ENCODE measurements around the gene RAB40AL. TPM values are rescaled to one million over a fixed set of nuclear protein-coding genes. Genes with fewer than 3 reads are reported as not detected.

RAB40AL gene
- total RNA-seq, 3 donors from 2014 or later (not counting 1 experiment from before 2014, with no cell fraction given), result 0.42 TPM; not detected in 2

GRCh38 chrX:102934624-102935023 lies 2.4 kb upstream of the RAB40AL start:
- intact Hi-C loops (cut with micrococcal nuclease), result no loop called here

GRCh38 chrX:102950908-102951866 lies 14.1 kb downstream of the RAB40AL start:
- no peaks in the 10 kb centered on the region for H3K36me3 Mint-ChIP-seq
- no peaks in the 10 kb centered on the region for H3K9me3 ChIP-seq (ENCODE audit: control insufficient read depth, insufficient read depth, low read length)
- H3K4me3 ChIP-seq (ENCODE audit: low read length), result peak overlapping the region; percentile 16
- WGBS (ENCODE audit: insufficient coverage), result 9% methylated on average over 10 of the region's 14 CpGs
- peak; percentile 70 to 78 (median 70) for ATAC-seq
- peaks cover 4% of the 10 kb centered on the region for H3K4me1 ChIP-seq (ENCODE audit: control insufficient read depth, insufficient read depth, low read length)
- peaks cover 7 to 13% of the 10 kb centered on the region in 2 donors for H3K4me1 Mint-ChIP-seq
- H3K4me3 Mint-ChIP-seq, result peak overlapping the region; percentile 78
- intact Hi-C loops (cut with micrococcal nuclease), result loop anchor here (2.0 to 5.0 kb wide), 2 partner anchors 226 to 511 kb away; no protein-coding TSS in a partner anchor
- TF ChIP-seq CTCF (IDR thresholded peaks at IDR 0.05), result peak; percentile 54
- H3K36me3 ChIP-seq (ENCODE audit: control insufficient read depth, insufficient read depth, low read length), result no peaks in the 10 kb centered on the region
- H3K27ac ChIP-seq (ENCODE audit: low read length), result no peak overlapping the region
- peaks cover 3 to 15% of the 10 kb centered on the region in 2 donors for H3K27me3 Mint-ChIP-seq (ENCODE audit: low read depth in 2 of 2)
- H3K9me3 Mint-ChIP-seq, result no peaks in the 10 kb centered on the region
- no peaks in the 10 kb centered on the region for H3K27me3 ChIP-seq (ENCODE audit: control insufficient read depth, insufficient read depth, low read length)
- H3K27ac Mint-ChIP-seq, result no peak overlapping the region
- peak; percentile 27 to 71 for DNase-seq

More at GRCh38 chrX:102934624-102935023, 2.4 kb upstream of the RAB40AL start:
- Histone ChIP-seq H3K27me3 (ENCODE audit: control insufficient read depth, insufficient read depth, low read length) (no peaks in the 10 kb centered on the region), H3K4me3 (ENCODE audit: low read length) (no peak overlapping the region), H3K9me3 (ENCODE audit: control insufficient read depth, insufficient read depth, low read length) (no peaks in the 10 kb centered on the region), H3K36me3 (ENCODE audit: control insufficient read depth, insufficient read depth, low read length) (no peaks in the 10 kb centered on the region), H3K27ac (ENCODE audit: low read length) (no peak overlapping the region), H3K4me1 (ENCODE audit: control insufficient read depth, insufficient read depth, low read length) (no peaks in the 10 kb centered on the region)
- no peak overlapping the region for H3K4me3 Mint-ChIP-seq
- no peaks in the 10 kb centered on the region for H3K36me3 Mint-ChIP-seq
- no peak overlapping the region for H3K27ac Mint-ChIP-seq
- H3K4me1 Mint-ChIP-seq, result no peaks in the 10 kb centered on the region
- peak; percentile 14 to 52 for DNase-seq
- no peaks in the 10 kb centered on the region for H3K27me3 Mint-ChIP-seq (ENCODE audit: low read depth in 2 of 2)
- 50% methylated on average over 2 of the region's 3 CpGs for WGBS (ENCODE audit: insufficient coverage)
- peak; percentile 61 for TF ChIP-seq CTCF (IDR thresholded peaks at IDR 0.05)
- ATAC-seq, result peak in 2 of 3 donors; percentile 34 to 63
- H3K9me3 Mint-ChIP-seq, result no peaks in the 10 kb centered on the region

GRCh38 chrX:102957751-102958150 lies 20.7 kb downstream of the RAB40AL start:
- no CpG with 5 or more reads among the region's 2 CpGs for WGBS (ENCODE audit: insufficient coverage)
- no peak for TF ChIP-seq CTCF (IDR thresholded peaks at IDR 0.05)
- Histone ChIP-seq H3K27ac (ENCODE audit: low read length) (no peak overlapping the region), H3K4me1 (ENCODE audit: control insufficient read depth, insufficient read depth, low read length) (no peaks in the 10 kb centered on the region), H3K9me3 (ENCODE audit: control insufficient read depth, insufficient read depth, low read length) (no peaks in the 10 kb centered on the region), H3K4me3 (ENCODE audit: low read length) (no peak overlapping the region), H3K27me3 (ENCODE audit: control insufficient read depth, insufficient read depth, low read length) (no peaks in the 10 kb centered on the region), H3K36me3 (ENCODE audit: control insufficient read depth, insufficient read depth, low read length) (no peaks in the 10 kb centered on the region)
- H3K4me3 Mint-ChIP-seq, result no peak overlapping the region
- peaks cover 6 to 29% of the 10 kb centered on the region in 2 donors for H3K27me3 Mint-ChIP-seq (ENCODE audit: low read depth in 2 of 2)
- H3K36me3 Mint-ChIP-seq, result no peaks in the 10 kb centered on the region
- intact Hi-C loops (cut with micrococcal nuclease), result no loop called here
- no peaks in the 10 kb centered on the region for H3K4me1 Mint-ChIP-seq
- no peak overlapping the region for H3K27ac Mint-ChIP-seq
- H3K9me3 Mint-ChIP-seq, result no peaks in the 10 kb centered on the region
- no peak for DNase-seq
- no peak for ATAC-seq

All from natural killer cell (primary cell).